HepG2 (cell line): Measurements from ENCODE around the gene TFB1M. TPM values are rescaled to one million over a fixed set of nuclear protein-coding genes. Genes with fewer than 3 reads are reported as not detected.

Source experiments
- ELF4 ChIP-seq: sonication (generic); formaldehyde crosslinking; IDR thresholded peaks from 2 replicates; pipeline ENCODE4 v1.5.0; 2020; ENCODE audit warnings: missing genetic modification reagents, mild to moderate bottlenecking, moderate library complexity, borderline replicate concordance
- GMEB1 ChIP-seq: sonication (generic); formaldehyde crosslinking; IDR thresholded peaks from 2 replicates; pipeline ENCODE4 v1.5.1; 2020; ENCODE audit warnings: missing genetic modification reagents, mild to moderate bottlenecking, borderline replicate concordance
- HDAC6 ChIP-seq: fragments of 200-600 bp; sonication (generic); IDR thresholded peaks from 2 replicates; pipeline ENCODE4 v1.7.0; 2017; ENCODE audit warnings: mild to moderate bottlenecking, antibody characterized with exemption, low read length, low read depth
- JDP2 ChIP-seq: sonication (generic); formaldehyde crosslinking; IDR thresholded peaks from 2 replicates; pipeline ENCODE4 v1.8.1; 2022; ENCODE audit warnings: missing genetic modification reagents, borderline replicate concordance
- RORA ChIP-seq: sonication (generic); formaldehyde crosslinking; IDR thresholded peaks from 2 replicates; pipeline ENCODE4 v1.5.0; 2020; ENCODE audit warnings: mild to moderate bottlenecking, missing genetic modification reagents, moderate library complexity
- SETDB1 ChIP-seq: sonication (generic); formaldehyde crosslinking; IDR thresholded peaks from 2 replicates; pipeline ENCODE4 v1.5.1; 2020; ENCODE audit warnings: missing genetic modification reagents, mild to moderate bottlenecking, borderline replicate concordance
- SMARCE1 ChIP-seq: fragments of 450-650 bp; IDR thresholded peaks from 2 replicates; pipeline ENCODE4 v1.6.1; 2017; ENCODE audit warnings: borderline replicate concordance
- TARDBP ChIP-seq: sonication (generic); formaldehyde crosslinking; IDR thresholded peaks from 2 replicates; pipeline ENCODE4 v1.8.0; 2022; ENCODE audit warnings: mild to moderate bottlenecking, missing genetic modification reagents
- ZBTB38 ChIP-seq: sonication (generic); formaldehyde crosslinking; IDR thresholded peaks from 2 replicates; pipeline ENCODE4 v1.5.1; 2020; ENCODE audit warnings: mild to moderate bottlenecking, missing genetic modification reagents
- ZBTB7B ChIP-seq: sonication (generic); formaldehyde crosslinking; IDR thresholded peaks from 2 replicates; pipeline ENCODE4 v1.4.0; 2020; ENCODE audit warnings: missing genetic modification reagents
- ZC3H4 ChIP-seq: sonication (generic); formaldehyde crosslinking; IDR thresholded peaks from 2 replicates; pipeline ENCODE4 v1.4.0; 2020; ENCODE audit warnings: missing genetic modification reagents, borderline replicate concordance
- ZNF121 ChIP-seq: sonication (generic); formaldehyde crosslinking; IDR thresholded peaks from 2 replicates; pipeline ENCODE4 v1.5.0; 2020; ENCODE audit warnings: mild to moderate bottlenecking, missing genetic modification reagents
- ZNF44 ChIP-seq: sonication (generic); formaldehyde crosslinking; IDR thresholded peaks from 2 replicates; pipeline ENCODE4 v1.5.1; 2020; ENCODE audit warnings: mild to moderate bottlenecking, missing genetic modification reagents
- ZNF749 ChIP-seq: sonication (generic); formaldehyde crosslinking; IDR thresholded peaks from 2 replicates; pipeline ENCODE4 v1.8.0; 2022; ENCODE audit warnings: mild to moderate bottlenecking, missing genetic modification reagents, moderate library complexity, borderline replicate concordance
- polyA plus RNA-seq, 8 experiments: library from polyadenylated mRNA; depleted of rRNA in 3 of 8; stranded (reverse) in 7 of 8; unstranded in 1 of 8; fragments of >200 nt; fragmentation: Illumina TruSeq in 4 of 8; extraction: Trizol in 4 of 8; gene quantifications; 2 replicates each; pipeline versions ENCODE4 v1.2.1 to v1.2.3, GENCODE V29; 2011 to 2016; ENCODE audit warnings: low read depth in 4 of 8, missing spikeins in 1 of 8, mixed read lengths in 1 of 8; ENCODE audit not compliant: insufficient read depth in 1 of 8
- total RNA-seq, 5 experiments: library from RNA; depleted of rRNA; stranded (reverse); fragments of >200 nt; fragmentation: Illumina TruSeq; extraction: Trizol; gene quantifications; 2 replicates each; pipeline ENCODE4 v1.2.3, GENCODE V29; 2016; ENCODE audit warnings: low read depth in 1 of 5
- TF ChIP-seq, protein P1 (sequence below): IDR thresholded peaks from 2 replicates; pipeline ENCODE4 v1.6.1; 2016
- TF ChIP-seq, protein P2 (sequence below): sonication (generic); formaldehyde crosslinking; IDR thresholded peaks from 2 replicates; pipeline ENCODE4 v1.4.0; 2020; ENCODE audit warnings: missing genetic modification reagents, borderline replicate concordance
- TF ChIP-seq, protein P3 (sequence below): sonication (generic); formaldehyde crosslinking; IDR thresholded peaks from 2 replicates; pipeline ENCODE4 v1.8.0; 2022; ENCODE audit warnings: mild to moderate bottlenecking, missing genetic modification reagents
- TF ChIP-seq, protein P4 (sequence below): IDR thresholded peaks from 2 replicates; pipeline ENCODE4 v1.6.1; 2016; ENCODE audit warnings: low read depth, borderline replicate concordance
- TF ChIP-seq, protein P5 (sequence below): sonication (generic); formaldehyde crosslinking; IDR thresholded peaks from 2 replicates; pipeline ENCODE4 v1.4.0; 2020; ENCODE audit warnings: mild to moderate bottlenecking, low read depth, missing genetic modification reagents

The TFB1M gene
- total and polyA plus RNA-seq, 2 of the 13 experiments (the other 11 are each of a cell fraction or from before 2014, with no cell fraction given): 91.4 to 122 TPM

DNA sequence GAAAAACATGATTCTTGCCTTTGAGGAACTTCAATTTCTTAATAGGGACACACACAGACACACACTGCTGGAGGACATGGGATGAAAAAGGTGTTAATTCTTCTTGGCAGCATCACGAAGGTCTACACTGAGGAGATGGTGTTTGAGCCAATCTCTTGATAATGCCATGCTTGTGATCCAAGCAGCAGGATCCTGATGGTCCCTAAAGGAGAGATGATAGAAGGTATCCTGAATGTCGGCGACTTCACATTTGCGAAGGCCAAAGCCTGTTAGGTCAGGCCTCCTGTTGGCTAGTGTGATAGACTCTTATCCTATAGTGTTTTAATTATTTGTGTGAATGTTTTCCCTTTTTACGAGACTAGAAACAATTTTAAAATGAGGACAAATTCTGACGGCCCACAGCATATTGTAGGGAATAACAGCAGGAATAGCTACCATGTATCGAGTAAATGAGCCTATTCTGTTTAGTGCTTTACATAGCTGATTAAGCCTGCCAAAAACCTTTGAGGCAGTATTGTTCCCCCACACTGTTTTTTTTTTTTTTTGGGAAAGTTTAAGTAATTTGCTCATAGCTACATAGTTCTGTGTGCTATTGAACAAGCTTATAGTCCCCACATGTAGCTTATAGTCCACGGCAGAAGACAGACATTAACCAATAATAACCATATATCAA is 15.3 kb upstream of the TFB1M start (continued):
- peak; percentile 57; the same call in 1 of the 2 replicates for TF ChIP-seq GMEB1
- peak; percentile 47; the same call in 1 of the 2 replicates for TF ChIP-seq TARDBP
- TF ChIP-seq, protein P1, sequence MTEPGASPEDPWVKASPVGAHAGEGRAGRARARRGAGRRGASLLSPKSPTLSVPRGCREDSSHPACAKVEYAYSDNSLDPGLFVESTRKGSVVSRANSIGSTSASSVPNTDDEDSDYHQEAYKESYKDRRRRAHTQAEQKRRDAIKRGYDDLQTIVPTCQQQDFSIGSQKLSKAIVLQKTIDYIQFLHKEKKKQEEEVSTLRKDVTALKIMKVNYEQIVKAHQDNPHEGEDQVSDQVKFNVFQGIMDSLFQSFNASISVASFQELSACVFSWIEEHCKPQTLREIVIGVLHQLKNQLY (CRISPR knock-in tag): no peak
- TF ChIP-seq, protein P2, sequence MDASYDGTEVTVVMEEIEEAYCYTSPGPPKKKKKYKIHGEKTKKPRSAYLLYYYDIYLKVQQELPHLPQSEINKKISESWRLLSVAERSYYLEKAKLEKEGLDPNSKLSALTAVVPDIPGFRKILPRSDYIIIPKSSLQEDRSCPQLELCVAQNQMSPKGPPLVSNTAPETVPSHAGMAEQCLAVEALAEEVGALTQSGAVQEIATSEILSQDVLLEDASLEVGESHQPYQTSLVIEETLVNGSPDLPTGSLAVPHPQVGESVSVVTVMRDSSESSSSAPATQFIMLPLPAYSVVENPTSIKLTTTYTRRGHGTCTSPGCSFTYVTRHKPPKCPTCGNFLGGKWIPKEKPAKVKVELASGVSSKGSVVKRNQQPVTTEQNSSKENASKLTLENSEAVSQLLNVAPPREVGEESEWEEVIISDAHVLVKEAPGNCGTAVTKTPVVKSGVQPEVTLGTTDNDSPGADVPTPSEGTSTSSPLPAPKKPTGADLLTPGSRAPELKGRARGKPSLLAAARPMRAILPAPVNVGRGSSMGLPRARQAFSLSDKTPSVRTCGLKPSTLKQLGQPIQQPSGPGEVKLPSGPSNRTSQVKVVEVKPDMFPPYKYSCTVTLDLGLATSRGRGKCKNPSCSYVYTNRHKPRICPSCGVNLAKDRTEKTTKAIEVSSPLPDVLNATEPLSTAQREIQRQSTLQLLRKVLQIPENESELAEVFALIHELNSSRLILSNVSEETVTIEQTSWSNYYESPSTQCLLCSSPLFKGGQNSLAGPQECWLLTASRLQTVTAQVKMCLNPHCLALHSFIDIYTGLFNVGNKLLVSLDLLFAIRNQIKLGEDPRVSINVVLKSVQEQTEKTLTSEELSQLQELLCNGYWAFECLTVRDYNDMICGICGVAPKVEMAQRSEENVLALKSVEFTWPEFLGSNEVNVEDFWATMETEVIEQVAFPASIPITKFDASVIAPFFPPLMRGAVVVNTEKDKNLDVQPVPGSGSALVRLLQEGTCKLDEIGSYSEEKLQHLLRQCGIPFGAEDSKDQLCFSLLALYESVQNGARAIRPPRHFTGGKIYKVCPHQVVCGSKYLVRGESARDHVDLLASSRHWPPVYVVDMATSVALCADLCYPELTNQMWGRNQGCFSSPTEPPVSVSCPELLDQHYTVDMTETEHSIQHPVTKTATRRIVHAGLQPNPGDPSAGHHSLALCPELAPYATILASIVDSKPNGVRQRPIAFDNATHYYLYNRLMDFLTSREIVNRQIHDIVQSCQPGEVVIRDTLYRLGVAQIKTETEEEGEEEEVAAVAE (CRISPR knock-in tag): 0 out of 2 replicates have a peak, but pooled peaks have one; percentile 10
- TF ChIP-seq ZC3H4 (CRISPR knock-in tag): peak; percentile 61; the same call in 1 of the 2 replicates
- TF ChIP-seq ZBTB38 (CRISPR knock-in tag): peak; percentile 98
- peak; percentile 80; the same call in 1 of the 2 replicates for TF ChIP-seq ZNF44 (CRISPR knock-in tag)
- 0 out of 2 replicates have a peak, but pooled peaks have one; percentile 40 for TF ChIP-seq HDAC6
- no peak for TF ChIP-seq RORA
- TF ChIP-seq ELF4 (CRISPR knock-in tag): peak; percentile 42; the same call in 1 of the 2 replicates
- TF ChIP-seq, protein P3, sequence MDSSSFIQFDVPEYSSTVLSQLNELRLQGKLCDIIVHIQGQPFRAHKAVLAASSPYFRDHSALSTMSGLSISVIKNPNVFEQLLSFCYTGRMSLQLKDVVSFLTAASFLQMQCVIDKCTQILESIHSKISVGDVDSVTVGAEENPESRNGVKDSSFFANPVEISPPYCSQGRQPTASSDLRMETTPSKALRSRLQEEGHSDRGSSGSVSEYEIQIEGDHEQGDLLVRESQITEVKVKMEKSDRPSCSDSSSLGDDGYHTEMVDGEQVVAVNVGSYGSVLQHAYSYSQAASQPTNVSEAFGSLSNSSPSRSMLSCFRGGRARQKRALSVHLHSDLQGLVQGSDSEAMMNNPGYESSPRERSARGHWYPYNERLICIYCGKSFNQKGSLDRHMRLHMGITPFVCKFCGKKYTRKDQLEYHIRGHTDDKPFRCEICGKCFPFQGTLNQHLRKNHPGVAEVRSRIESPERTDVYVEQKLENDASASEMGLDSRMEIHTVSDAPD (CRISPR knock-in tag): 0 out of 2 replicates have a peak, but pooled peaks have one; percentile 44
- no peak for TF ChIP-seq JDP2
- TF ChIP-seq, protein P4, sequence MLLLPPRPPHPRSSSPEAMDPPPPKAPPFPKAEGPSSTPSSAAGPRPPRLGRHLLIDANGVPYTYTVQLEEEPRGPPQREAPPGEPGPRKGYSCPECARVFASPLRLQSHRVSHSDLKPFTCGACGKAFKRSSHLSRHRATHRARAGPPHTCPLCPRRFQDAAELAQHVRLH: peak; percentile 10; the same call in 1 of the 2 replicates
- TF ChIP-seq ZNF121 (CRISPR knock-in tag): no peak
- peak; percentile 6; the same call in 1 of the 2 replicates for TF ChIP-seq ZNF749
- TF ChIP-seq, protein P5, sequence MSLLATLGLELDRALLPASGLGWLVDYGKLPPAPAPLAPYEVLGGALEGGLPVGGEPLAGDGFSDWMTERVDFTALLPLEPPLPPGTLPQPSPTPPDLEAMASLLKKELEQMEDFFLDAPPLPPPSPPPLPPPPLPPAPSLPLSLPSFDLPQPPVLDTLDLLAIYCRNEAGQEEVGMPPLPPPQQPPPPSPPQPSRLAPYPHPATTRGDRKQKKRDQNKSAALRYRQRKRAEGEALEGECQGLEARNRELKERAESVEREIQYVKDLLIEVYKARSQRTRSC (CRISPR knock-in tag): 0 out of 2 replicates have a peak, but pooled peaks have one; percentile 14
- TF ChIP-seq SMARCE1: no peak
- no peak for TF ChIP-seq SETDB1 (CRISPR knock-in tag)
- TF ChIP-seq ZBTB7B (CRISPR knock-in tag): peak; percentile 48; the same call in 1 of the 2 replicates
